HG03378 (cell line): Measurements from ENCODE around the gene ZFP37.
"Not testable (repeated sequence)": the region's sequence is repeated elsewhere in the genome, so short reads cannot be mapped to it uniquely, and the experiment has no call there.

ENCODE experiments used
- ATAC-seq: cut with Tn5 transposase; IDR thresholded peaks from one replicate; pipeline ENCODE4 v1.9.1; 2021; ENCODE audit warnings: mild to moderate bottlenecking, moderate library complexity; ENCODE audit not compliant: unreplicated experiment

The ZFP37 gene

GRCh38 chr9:113056191-113057106 is at the start of gene ZFP37:
Gene ZFP37, minus strand, starts transcription at chr9:113056724. Its CDS starts 36 bp downstream, at chr9:113056688.
- ATAC-seq: no peak

GRCh38 chr9:113105345-113105744 is 48.8 kb upstream of the ZFP37 start:
- not testable (repeated sequence) for ATAC-seq

GRCh38 chr9:113095561-113095960 is 39.0 kb upstream of the ZFP37 start:
- no peak for ATAC-seq

GRCh38 chr9:113089924-113090323 is 33.4 kb upstream of the ZFP37 start:
- not testable (repeated sequence) for ATAC-seq

GRCh38 chr9:113089143-113089505 is 32.6 kb upstream of the ZFP37 start:
- ATAC-seq: not testable (repeated sequence)

GRCh38 chr9:113088456-113089142 is 32.1 kb upstream of the ZFP37 start:
- ATAC-seq: not testable (repeated sequence)

GRCh38 chr9:113062932-113063310 is 6.4 kb upstream of the ZFP37 start:
- ATAC-seq: not testable (repeated sequence)

GRCh38 chr9:113062256-113062931 is 5.9 kb upstream of the ZFP37 start:
- ATAC-seq: not testable (repeated sequence)

- not testable (repeated sequence) for ATAC-seq
These were observed 4.7 kb upstream of the ZFP37 start for GRCh38 chr9:113061072-113061850.

- not testable (repeated sequence) for ATAC-seq
These were observed 3.2 kb upstream of the ZFP37 start for GRCh38 chr9:113059581-113060284.

GRCh38 chr9:113057193-113057592 is 669 bp upstream of the ZFP37 start:
- no peak for ATAC-seq

- no peak for ATAC-seq
These were observed 13.5 kb downstream of the ZFP37 start for GRCh38 chr9:113042884-113043657.

GRCh38 chr9:113026200-113026599 is 30.3 kb downstream of the ZFP37 start:
- ATAC-seq: no peak

- ATAC-seq: no peak
These were observed 38.3 kb downstream of the ZFP37 start for GRCh38 chr9:113018247-113018646.

GRCh38 chr9:113012492-113012891 is 44.0 kb downstream of the ZFP37 start:
- no peak for ATAC-seq

GRCh38 chr9:113011911-113012381 is 44.6 kb downstream of the ZFP37 start, which contains the start of gene ZNF883:
Gene ZNF883, minus strand, starts transcription at chr9:113012192.
- ATAC-seq: no peak

GRCh38 chr9:113005777-113006176 is 50.7 kb downstream of the ZFP37 start:
- no peak for ATAC-seq

- ATAC-seq: no peak
These were observed 59.1 kb downstream of the ZFP37 start for GRCh38 chr9:112997236-112997941.
